Measurements from ENCODE around the gene PJA2.

PJA2 gene

GRCh38 chr5:109310315-109310714 is 99.5 kb downstream of the PJA2 start:
- no peak overlapping the region for H3K27ac ChIP-seq
- TF ChIP-seq CTCF (IDR thresholded peaks at IDR 0.05): no peak
- TF ChIP-seq ZFX (IDR thresholded peaks at IDR 0.05; ENCODE audit: borderline replicate concordance): no peak

GRCh38 chr5:109309326-109310063 is 100.3 kb downstream of the PJA2 start:
- H3K27ac ChIP-seq: no peak overlapping the region
- TF ChIP-seq ZFX (IDR thresholded peaks at IDR 0.05; ENCODE audit: borderline replicate concordance) (no peak), CTCF (IDR thresholded peaks at IDR 0.05) (no peak)

- no peak overlapping the region for H3K27ac ChIP-seq
- TF ChIP-seq CTCF (IDR thresholded peaks at IDR 0.05) (no peak), ZFX (IDR thresholded peaks at IDR 0.05; ENCODE audit: borderline replicate concordance) (no peak)
These were observed 101.8 kb downstream of the PJA2 start for GRCh38 chr5:109307951-109308350.

- H3K27ac ChIP-seq: no peak overlapping the region
- no peak for TF ChIP-seq ZFX (IDR thresholded peaks at IDR 0.05; ENCODE audit: borderline replicate concordance)
- TF ChIP-seq CTCF (IDR thresholded peaks at IDR 0.05): no peak
These were observed 102.3 kb downstream of the PJA2 start for GRCh38 chr5:109307456-109307855.

- H3K27ac ChIP-seq: no peak overlapping the region
- TF ChIP-seq ZFX (IDR thresholded peaks at IDR 0.05; ENCODE audit: borderline replicate concordance) (no peak), CTCF (IDR thresholded peaks at IDR 0.05) (no peak)
These were observed 104.4 kb downstream of the PJA2 start for GRCh38 chr5:109305352-109305751.

- TF ChIP-seq CTCF (IDR thresholded peaks at IDR 0.05) (no peak), ZFX (IDR thresholded peaks at IDR 0.05; ENCODE audit: borderline replicate concordance) (no peak)
- no peak overlapping the region for H3K27ac ChIP-seq
These were observed 105.5 kb downstream of the PJA2 start for GRCh38 chr5:109304309-109304708.

GRCh38 chr5:109300367-109300766 is 109.4 kb downstream of the PJA2 start:
- H3K27ac ChIP-seq: no peak overlapping the region
- no peak for TF ChIP-seq ZFX (IDR thresholded peaks at IDR 0.05; ENCODE audit: borderline replicate concordance)
- TF ChIP-seq CTCF (IDR thresholded peaks at IDR 0.05): no peak
